Measurements from ENCODE around the gene COL4A1. TPM values are rescaled to one million over a fixed set of nuclear protein-coding genes. Genes with fewer than 3 reads are reported as not detected.
A peak's percentile ranks its signal among the peaks of the same experiment; 100 is the strongest.
"Not testable (repeated sequence)": the region's sequence is repeated elsewhere in the genome, so short reads cannot be mapped to it uniquely, and the experiment has no call there.

Gene COL4A1
- total RNA-seq, 1 donor from 2014 or later, result 107 TPM

DNA sequence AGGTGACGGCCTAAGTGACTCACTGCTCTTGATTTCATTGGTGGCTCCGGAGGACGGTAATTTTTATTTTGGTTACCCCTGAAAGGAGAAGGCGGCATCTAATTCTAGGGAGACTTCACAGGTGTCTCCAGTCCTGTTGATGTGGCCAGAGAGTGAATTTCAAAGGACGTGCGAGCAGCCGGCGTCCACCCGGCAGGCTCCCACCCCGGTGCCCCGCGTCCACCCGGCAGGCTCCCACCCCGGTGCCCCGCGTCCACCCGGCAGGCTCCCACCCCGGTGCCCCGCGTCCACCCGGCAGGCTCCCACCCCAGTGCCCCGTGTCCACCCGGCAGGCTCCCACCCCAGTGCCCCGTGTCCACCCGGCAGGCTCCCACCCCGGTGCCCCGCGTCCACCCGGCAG lies 6.3 kb upstream of the COL4A1 start:
- intact Hi-C loops (cut with DNase I); ATAC-seq (ENCODE audit: poor library complexity); DNase-seq: not testable (repeated sequence)

DNA sequence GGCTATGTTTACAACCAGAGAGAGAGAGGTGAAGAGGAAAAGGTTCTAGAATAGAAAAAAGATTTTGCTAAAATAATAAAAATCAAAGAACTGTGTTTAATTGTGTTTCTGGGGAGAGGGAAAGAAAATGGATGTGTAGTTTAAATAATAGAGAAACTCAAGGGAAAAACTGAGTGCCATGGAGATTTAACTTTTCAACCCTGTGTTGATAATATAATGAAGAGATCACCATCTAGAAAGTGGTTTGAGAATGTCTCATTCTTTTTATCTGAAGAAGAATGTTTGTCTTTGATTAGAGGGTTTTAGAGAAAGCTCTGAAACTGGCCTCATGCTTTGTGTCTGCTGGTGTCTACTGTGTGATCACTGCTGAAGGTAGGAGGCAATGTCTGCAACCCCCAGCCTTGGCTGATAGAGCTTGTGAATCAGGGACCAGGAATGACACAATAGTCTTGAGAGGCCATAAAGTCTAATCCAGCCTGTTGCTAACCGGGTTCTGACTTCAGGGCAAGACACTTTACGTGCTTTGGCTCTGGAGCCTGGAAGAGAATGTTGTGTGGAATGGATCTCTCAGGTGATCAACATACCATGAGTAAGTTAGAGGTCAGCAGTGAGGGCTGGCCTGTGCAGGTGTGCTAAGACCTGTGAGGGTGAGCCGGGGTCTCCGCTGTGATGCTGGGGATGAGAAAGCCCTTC lies 5.5 kb upstream of the COL4A1 start:
- ATAC-seq (ENCODE audit: poor library complexity), result no peak
- intact Hi-C loops (cut with DNase I), result no loop called here
- no peak for DNase-seq

GRCh38 chr13:110311443-110312338 lies 4.7 kb upstream of the COL4A1 start:
- DNase-seq, result no peak
- no peak for ATAC-seq (ENCODE audit: poor library complexity)
- intact Hi-C loops (cut with DNase I), result no loop called here

GRCh38 chr13:110310541-110311442 lies 3.8 kb upstream of the COL4A1 start:
- DNase-seq (no peak), ATAC-seq (ENCODE audit: poor library complexity) (no peak)
- intact Hi-C loops (cut with DNase I), result no loop called here

GRCh38 chr13:110309661-110310524 lies 2.9 kb upstream of the COL4A1 start:
- DNase-seq, result no peak
- intact Hi-C loops (cut with DNase I), result loop anchor here (5.0 kb wide), 2 partner anchors 88 to 102 kb away; no protein-coding TSS in a partner anchor
- ATAC-seq (ENCODE audit: poor library complexity), result no peak

DNA sequence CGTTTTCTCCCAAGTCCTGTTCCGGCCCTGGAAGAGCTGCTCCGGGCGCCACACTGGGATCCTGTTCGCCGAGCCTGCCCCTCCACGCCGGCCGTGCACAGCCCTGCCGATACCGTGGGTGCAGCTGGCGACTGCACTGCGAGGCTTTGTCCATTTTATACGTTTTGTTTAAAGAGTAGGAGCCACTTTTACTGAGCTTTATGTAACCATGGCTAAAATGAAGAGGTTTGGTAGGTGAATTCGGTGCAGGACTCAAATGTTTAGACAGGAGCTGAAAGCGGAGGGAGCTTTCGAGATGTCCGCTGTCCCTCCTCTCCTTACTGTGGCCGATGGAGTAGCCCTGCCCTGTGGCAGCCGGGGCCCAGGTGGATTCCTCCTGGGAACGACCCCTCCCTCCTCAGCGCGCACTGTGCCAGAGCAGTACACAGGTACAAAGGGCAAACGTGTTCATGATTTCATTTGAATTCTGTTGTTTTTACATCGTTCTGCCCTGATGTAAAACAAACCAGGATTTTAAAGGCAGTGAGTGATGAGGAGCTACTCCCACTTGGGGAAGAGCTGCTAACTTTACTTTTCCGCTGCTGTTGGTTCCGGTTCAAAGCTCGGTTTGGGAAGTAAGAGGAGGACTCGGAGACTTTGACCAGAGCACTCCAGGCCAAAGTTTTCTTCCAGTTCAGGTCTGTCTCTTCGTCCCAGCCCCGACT lies 1.9 kb upstream of the COL4A1 start:
- DNase-seq, result no peak
- ATAC-seq (ENCODE audit: poor library complexity), result peak; percentile 14
- intact Hi-C loops (cut with DNase I), result loop anchor here (5.0 kb wide), 2 partner anchors 87 to 103 kb away; no protein-coding TSS in a partner anchor

DNA sequence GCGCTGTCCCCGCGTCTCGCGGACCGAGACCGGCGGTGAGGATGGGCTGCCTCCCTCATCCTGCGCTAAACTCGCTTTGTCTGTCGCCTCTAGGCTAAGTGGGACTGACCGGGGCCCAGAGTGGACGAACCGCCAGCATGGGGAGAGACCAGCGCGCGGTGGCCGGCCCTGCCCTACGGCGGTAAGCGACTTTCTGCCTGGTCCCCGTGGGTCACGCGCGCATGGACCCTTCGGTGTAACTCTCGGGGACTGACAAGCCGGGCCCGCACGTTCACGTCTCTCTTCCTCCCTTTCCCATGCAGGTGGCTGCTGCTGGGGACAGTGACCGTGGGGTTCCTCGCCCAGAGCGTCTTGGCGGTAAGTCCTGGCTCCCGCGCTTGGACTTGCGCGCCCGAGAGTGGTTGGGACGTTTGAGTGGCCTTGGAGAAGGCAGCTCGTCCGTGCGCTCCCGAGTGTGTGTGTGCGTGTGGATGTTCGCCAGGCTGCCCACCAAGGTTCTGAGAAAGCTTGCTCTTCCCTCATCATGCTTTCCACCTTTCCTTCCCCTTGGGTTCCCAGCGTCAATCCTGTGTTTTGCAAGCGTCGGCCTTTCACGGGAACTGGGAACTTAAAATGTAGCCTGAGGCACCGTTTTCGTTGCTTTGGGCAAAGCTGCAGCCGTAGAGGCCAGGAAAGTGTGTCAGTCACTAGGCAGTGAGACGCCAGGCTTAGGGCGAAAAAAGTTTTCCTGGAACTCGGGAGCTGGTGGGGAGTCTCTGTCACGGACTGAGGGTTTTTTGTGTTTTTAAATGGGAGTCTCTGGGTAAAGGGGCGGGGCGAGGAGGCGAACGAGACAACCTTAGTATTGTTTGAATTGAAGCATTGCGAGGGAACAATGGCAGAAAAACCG lies 1.1 kb upstream of the COL4A1 start:
- DNase-seq (no peak), ATAC-seq (ENCODE audit: poor library complexity) (peak; percentile 14)
- intact Hi-C loops (cut with DNase I), result loop anchor here (5.0 kb wide), 2 partner anchors 86 to 104 kb away; no protein-coding TSS in a partner anchor

DNA sequence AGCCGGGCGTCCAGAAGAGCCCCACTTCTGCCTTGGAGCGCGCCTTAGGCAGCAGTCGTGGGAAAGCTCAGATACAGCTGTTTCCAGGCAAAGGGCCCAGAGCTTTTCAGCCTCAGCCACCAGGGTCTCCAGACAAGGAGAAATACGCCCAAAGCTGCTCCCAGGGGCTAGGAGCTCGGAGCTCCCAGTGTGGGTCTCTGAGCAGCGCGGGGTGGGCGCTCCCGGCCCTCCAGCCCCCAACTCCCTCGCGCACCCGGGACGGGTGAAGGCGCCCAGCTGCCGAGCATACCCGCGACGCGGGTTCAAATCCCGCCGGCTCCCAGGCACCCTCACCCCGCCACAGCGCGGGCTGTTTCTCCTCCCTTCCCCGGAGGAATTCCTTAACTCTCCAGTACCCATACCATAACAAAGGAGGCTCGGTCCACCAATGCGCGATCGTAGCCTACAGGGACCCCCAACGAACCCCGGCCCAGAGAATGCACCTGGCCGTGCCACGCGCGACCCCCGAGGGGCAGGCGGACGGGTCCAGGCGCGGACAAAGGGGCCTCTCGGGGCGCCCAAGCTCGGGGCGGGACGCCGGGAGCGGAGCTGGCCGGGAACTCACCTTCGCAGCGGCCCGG lies 507 bp downstream of the COL4A1 start:
- DNase-seq (no peak), ATAC-seq (ENCODE audit: poor library complexity) (peak; percentile 24)
- intact Hi-C loops (cut with DNase I), result loop anchor here (5.0 kb wide), 2 partner anchors 84 to 106 kb away; no protein-coding TSS in a partner anchor

GRCh38 chr13:110305949-110306339 lies 1.0 kb downstream of the COL4A1 start:
- intact Hi-C loops (cut with DNase I), result loop anchor here (5.0 kb wide), 2 partner anchors 84 to 106 kb away; no protein-coding TSS in a partner anchor
- ATAC-seq (ENCODE audit: poor library complexity) (no peak), DNase-seq (no peak)

GRCh38 chr13:110305544-110305943 lies 1.4 kb downstream of the COL4A1 start:
- ATAC-seq (ENCODE audit: poor library complexity), result no peak
- DNase-seq, result no peak
- intact Hi-C loops (cut with DNase I), result loop anchor here (5.0 kb wide), 2 partner anchors 83 to 107 kb away; no protein-coding TSS in a partner anchor

DNA sequence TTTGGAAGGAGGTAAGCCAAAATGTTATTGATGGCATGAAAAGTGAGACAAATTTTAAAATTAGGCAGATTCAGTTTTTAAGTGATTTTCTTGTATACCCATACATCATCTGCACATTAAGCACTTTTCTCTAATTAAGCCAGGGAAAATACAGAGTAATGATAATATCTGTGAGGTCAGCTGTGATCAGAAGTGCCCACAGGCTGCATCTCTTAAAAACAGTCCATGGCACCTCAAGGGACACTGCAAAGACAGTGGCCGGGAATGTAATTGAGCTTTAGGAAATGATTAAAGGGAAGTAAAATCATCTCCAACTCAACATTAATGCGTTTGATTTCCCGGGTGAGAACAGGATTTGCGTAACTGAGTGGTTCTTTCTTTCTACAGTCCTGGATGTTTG lies 2.0 kb downstream of the COL4A1 start:
- no peak for ATAC-seq (ENCODE audit: poor library complexity)
- intact Hi-C loops (cut with DNase I), result loop anchor here (5.0 kb wide), 2 partner anchors 83 to 107 kb away; no protein-coding TSS in a partner anchor
- no peak for DNase-seq

GRCh38 chr13:110304256-110304655 lies 2.7 kb downstream of the COL4A1 start:
- DNase-seq (no peak), ATAC-seq (ENCODE audit: poor library complexity) (no peak)
- intact Hi-C loops (cut with DNase I), result loop anchor here (5.0 kb wide), 1 partner anchor 47 kb away; no protein-coding TSS in a partner anchor

DNA sequence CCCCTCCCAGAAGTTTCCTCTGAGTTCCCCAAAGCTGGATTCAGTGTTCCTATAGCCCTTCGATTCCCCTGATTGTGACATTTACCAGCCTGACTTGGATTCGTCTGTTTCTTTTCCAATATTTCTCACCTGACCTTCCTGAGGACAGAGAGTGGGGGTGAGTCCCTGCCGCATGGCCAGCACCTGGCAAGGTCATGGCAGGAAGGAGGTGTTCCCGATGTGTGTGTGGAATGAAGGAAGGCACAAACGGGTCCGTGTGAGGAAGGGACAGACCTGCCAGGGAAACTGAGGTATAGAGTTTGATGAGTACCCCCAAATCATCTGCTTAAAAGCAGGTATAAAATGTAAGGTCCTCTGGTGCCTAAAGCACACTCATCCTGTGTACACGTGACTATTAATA lies 3.3 kb downstream of the COL4A1 start:
- ATAC-seq (ENCODE audit: poor library complexity), result no peak
- DNase-seq, result no peak
- intact Hi-C loops (cut with DNase I), result loop anchor here (5.0 kb wide), 1 partner anchor 46 kb away; no protein-coding TSS in a partner anchor

DNA sequence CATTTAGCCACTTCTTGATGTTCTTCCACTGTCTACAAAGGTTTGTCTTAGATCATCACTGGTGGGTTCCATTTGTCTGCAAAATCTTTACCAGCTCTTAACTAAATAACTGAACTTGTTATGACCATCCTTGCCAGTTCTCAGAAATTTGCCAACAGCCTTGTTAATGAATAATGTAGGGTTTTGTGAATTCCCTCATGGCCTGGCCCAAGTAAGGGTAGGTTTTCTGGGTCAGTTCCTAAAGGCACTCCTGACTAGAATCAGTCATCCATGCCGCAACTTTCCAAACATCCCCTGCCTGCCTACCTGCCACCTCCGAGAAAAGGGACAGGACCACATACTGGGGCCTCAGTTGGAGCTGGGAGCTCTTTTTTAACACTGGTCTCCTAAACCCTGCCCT lies 4.0 kb downstream of the COL4A1 start:
- no peak for ATAC-seq (ENCODE audit: poor library complexity)
- intact Hi-C loops (cut with DNase I), result loop anchor here (5.0 kb wide), 1 partner anchor 46 kb away; no protein-coding TSS in a partner anchor
- DNase-seq, result no peak

Data from Right ventricle myocardium superior (tissue), 1 donor.